ENCODE measurements around the gene ERN2. TPM values are rescaled to one million over a fixed set of nuclear protein-coding genes. Genes with fewer than 3 reads are reported as not detected.

The ERN2 gene
- polyA plus RNA-seq, 12 donors, result 0.08 to 0.43 (median 0.17) TPM; not detected in 7

- DNase-seq, result no peak
These were observed 72.4 kb downstream of the ERN2 start for GRCh38 chr16:23640615-23640930.

Other genes with a start within 250 kb of the ERN2 start
- gene GGA2, start 202.7 kb downstream of the ERN2 start, polyA plus RNA-seq (ENCODE audit: insufficient read length in 12 of 12), result 100 to 1,000 TPM in 9 of 12 donors, 10 to 100 TPM in 2, not detected in 1; 49.9 to 167 (median 110) TPM
- gene EARS2, start 155.9 kb downstream of the ERN2 start, polyA plus RNA-seq (ENCODE audit: insufficient read length in 12 of 12), result 10 to 100 TPM in 11 of 12 donors, not detected in 1; 14.9 to 25.3 (median 18.6) TPM
- gene UBFD1, start 155.5 kb downstream of the ERN2 start, polyA plus RNA-seq (ENCODE audit: insufficient read length in 12 of 12), result 10 to 100 TPM; 59.3 to 93.8 (median 67.3) TPM
- gene NDUFAB1, start 116.9 kb downstream of the ERN2 start, polyA plus RNA-seq (ENCODE audit: insufficient read length in 12 of 12), result 100 to 1,000 TPM in 5 of 12 donors, 10 to 100 TPM in 6, not detected in 1; 53.4 to 117 (median 99.1) TPM
- 10 to 100 TPM in 8 of 12 donors, 1 to 10 TPM in 3, not detected in 1; 8.1 to 13.9 (median 10.7) TPM for gene PALB2, start 71.9 kb downstream of the ERN2 start, polyA plus RNA-seq (ENCODE audit: insufficient read length in 12 of 12)
- gene DCTN5, start 71.8 kb downstream of the ERN2 start, polyA plus RNA-seq (ENCODE audit: insufficient read length in 12 of 12), result 10 to 100 TPM in 11 of 12 donors, not detected in 1; 30.1 to 58.0 (median 45.5) TPM
- 10 to 100 TPM in 9 of 12 donors, 1 to 10 TPM in 2, not detected in 1; 8.7 to 28.4 (median 13.1) TPM for gene PLK1, start 34.3 kb downstream of the ERN2 start, polyA plus RNA-seq (ENCODE audit: insufficient read length in 12 of 12)
- 10 to 100 TPM in 2 of 12 donors, 1 to 10 TPM in 2, under 1 TPM in 5, not detected in 3; 0.09 to 16.3 (median 0.31) TPM for gene CHP2, start 41.8 kb upstream of the ERN2 start, polyA plus RNA-seq (ENCODE audit: insufficient read length in 12 of 12)
- gene PRKCB, start 122.8 kb upstream of the ERN2 start, polyA plus RNA-seq (ENCODE audit: insufficient read length in 12 of 12), result 1 to 10 TPM in 9 of 12 donors, under 1 TPM in 2, not detected in 1; 0.75 to 6.3 (median 1.8) TPM